Regular cardiac myocyte (primary cell): Measurements from ENCODE around the gene AOAH. TPM values are rescaled to one million over a fixed set of nuclear protein-coding genes. Genes with fewer than 3 reads are reported as not detected.

Experiments
- total RNA-seq: library from RNA; depleted of rRNA; stranded (reverse); fragments of >200 nt; gene quantifications from 2 replicates; pipeline ENCODE4 v1.2.3, GENCODE V29; 2014

AOAH gene, protein sequence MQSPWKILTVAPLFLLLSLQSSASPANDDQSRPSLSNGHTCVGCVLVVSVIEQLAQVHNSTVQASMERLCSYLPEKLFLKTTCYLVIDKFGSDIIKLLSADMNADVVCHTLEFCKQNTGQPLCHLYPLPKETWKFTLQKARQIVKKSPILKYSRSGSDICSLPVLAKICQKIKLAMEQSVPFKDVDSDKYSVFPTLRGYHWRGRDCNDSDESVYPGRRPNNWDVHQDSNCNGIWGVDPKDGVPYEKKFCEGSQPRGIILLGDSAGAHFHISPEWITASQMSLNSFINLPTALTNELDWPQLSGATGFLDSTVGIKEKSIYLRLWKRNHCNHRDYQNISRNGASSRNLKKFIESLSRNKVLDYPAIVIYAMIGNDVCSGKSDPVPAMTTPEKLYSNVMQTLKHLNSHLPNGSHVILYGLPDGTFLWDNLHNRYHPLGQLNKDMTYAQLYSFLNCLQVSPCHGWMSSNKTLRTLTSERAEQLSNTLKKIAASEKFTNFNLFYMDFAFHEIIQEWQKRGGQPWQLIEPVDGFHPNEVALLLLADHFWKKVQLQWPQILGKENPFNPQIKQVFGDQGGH
- total RNA-seq = not detected in 2 replicates

DNA sequence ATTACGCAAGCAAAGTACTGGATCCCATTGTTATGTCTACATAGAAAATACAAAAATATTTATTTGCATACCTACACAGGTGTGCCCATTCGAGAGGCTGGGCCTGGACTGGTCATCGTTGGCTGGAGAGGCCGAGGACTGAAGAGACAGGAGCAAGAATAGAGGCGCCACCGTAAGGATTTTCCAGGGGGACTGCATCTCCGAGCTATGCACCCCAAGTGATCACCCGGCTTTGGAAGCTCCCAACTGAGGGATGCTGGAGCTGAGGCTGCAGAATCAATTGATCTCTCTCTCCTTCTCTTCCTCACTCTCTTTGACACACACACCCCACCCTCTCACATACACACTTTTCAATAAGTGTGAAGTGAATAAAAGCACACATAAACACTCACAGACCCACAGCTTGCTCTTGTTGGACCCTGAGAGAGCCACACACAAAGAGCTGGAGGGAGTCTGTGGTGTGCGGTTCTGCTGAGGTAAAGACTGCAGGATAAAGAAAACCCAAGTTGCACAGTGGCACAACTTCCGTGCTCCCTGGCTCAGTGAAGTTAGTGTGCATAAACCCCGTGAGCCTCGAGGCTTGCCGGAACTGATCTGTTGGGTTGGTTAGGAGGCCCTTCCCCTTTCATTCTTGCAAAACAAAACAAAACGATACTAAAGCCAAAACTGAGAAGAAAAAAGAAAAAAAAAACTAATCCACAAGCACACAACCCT, at the start of gene AOAH:
Gene AOAH, minus strand, starts transcription at position 544 of the 714 bp plus-strand sequence. Its CDS starts 346 bp downstream, at position 198.

